K562 (cell line): ENCODE measurements around the gene C4A. TPM values are rescaled to one million over a fixed set of nuclear protein-coding genes. Genes with fewer than 3 reads are reported as not detected.

Experiments used
- ETS2 ChIP-seq: IDR thresholded peaks from 2 replicates; pipeline ENCODE4 v1.6.1; 2016; ENCODE audit warnings: borderline replicate concordance, missing genetic modification characterization, mild to moderate bottlenecking, moderate library complexity, missing compliant biosample characterization; ENCODE audit not compliant: poor library complexity, severe bottlenecking
- HNRNPH1 ChIP-seq: fragments of 200-400 bp; formaldehyde crosslinking; optimal IDR thresholded peaks from 2 replicates; pipeline ENCODE3; 2017; ENCODE audit warnings: low read depth, mild to moderate bottlenecking, low read length, moderate library complexity
- MAFG ChIP-seq: fragments of 450-650 bp; conservative IDR thresholded peaks from 2 replicates; pipeline ENCODE4 v1.6.1; 2016; ENCODE audit warnings: missing genetic modification characterization, missing compliant biosample characterization
- PCBP2 ChIP-seq: fragments of 200-400 bp; formaldehyde crosslinking; IDR thresholded peaks from 2 replicates; pipeline ENCODE4 v1.6.1; 2018; ENCODE audit warnings: low read length, low read depth, mild to moderate bottlenecking, moderate library complexity; ENCODE audit not compliant: poor library complexity, severe bottlenecking
- PHB ChIP-seq: fragments of 250-450 bp; sonication (Bioruptor Pico); IDR thresholded peaks from 2 replicates; pipeline ENCODE4 v1.5.0; 2021
- POU5F1 ChIP-seq: fragments of 150-350 bp; IDR thresholded peaks from 2 replicates; pipeline ENCODE4 v1.6.1; 2014; ENCODE audit warnings: borderline replicate concordance, low read length, low read depth, mild to moderate bottlenecking; ENCODE audit not compliant: partially characterized antibody
- TARDBP ChIP-seq: fragments of 450-650 bp; IDR thresholded peaks from 2 replicates; pipeline ENCODE4 v1.6.1; 2016
- ZFX ChIP-seq: sonication (generic); formaldehyde crosslinking; IDR thresholded peaks from 2 replicates; pipeline ENCODE4 v1.8.0; 2022; ENCODE audit warnings: mild to moderate bottlenecking, missing genetic modification reagents, moderate library complexity
- ZNF143 ChIP-seq: sonication (generic); formaldehyde crosslinking; IDR thresholded peaks from 2 replicates; pipeline ENCODE4 v1.9.0; 2022; ENCODE audit warnings: mild to moderate bottlenecking, missing genetic modification reagents
- ZNF175 ChIP-seq: fragments of 200-800 bp; sonication (Bioruptor generic); IDR thresholded peaks from 2 replicates; pipeline ENCODE4 v1.6.1; 2016; ENCODE audit warnings: low read depth, mild to moderate bottlenecking, missing genetic modification characterization, missing compliant biosample characterization
- ZNF589 ChIP-seq: fragments of 200-800 bp; sonication (Bioruptor generic); IDR thresholded peaks from 2 replicates; pipeline ENCODE4 v1.6.1; 2016; ENCODE audit warnings: low read depth, missing genetic modification characterization, missing compliant biosample characterization
- polyA plus RNA-seq, 8 experiments: library from polyadenylated mRNA; depleted of rRNA in 4 of 8; stranded (reverse) in 5 of 8; unstranded in 3 of 8; fragments of >200 nt; fragmentation: Nextera tagmentation in 2 of 8; fragmentation: Illumina TruSeq in 1 of 8; extraction: Ambion mirVana in 2 of 8; extraction: Trizol in 1 of 8; gene quantifications; 2 replicates each; pipeline versions ENCODE4 v1.2.1 to v1.2.3, GENCODE V29; 2011 to 2014; ENCODE audit warnings: inconsistent platforms in 1 of 8, missing spikeins in 1 of 8
- total RNA-seq, 7 experiments: library from RNA; depleted of rRNA in 6 of 7; stranded (reverse); fragments of >200 nt in 6 of 7; fragmentation: Illumina TruSeq in 2 of 7; extraction: Trizol in 2 of 7; gene quantifications; 2 replicates each; pipeline versions ENCODE4 v1.2.1 to v1.2.3, GENCODE V29; 2011 to 2021; ENCODE audit warnings: low replicate concordance in 1 of 7
- TF ChIP-seq, protein P1 (sequence below): fragments of 450-650 bp; IDR thresholded peaks from 2 replicates; pipeline ENCODE4 v1.6.1; 2016; ENCODE audit warnings: mild to moderate bottlenecking, moderate library complexity
- TF ChIP-seq, protein P2 (sequence below): sonication (generic); formaldehyde crosslinking; IDR thresholded peaks from 2 replicates; pipeline ENCODE4 v1.8.1; 2022; ENCODE audit warnings: missing genetic modification reagents

Gene C4A
- total and polyA plus RNA-seq, 9 of the 15 experiments (the other 6 are each of a cell fraction or from before 2014, with no cell fraction given), result 0.27 to 7.6 (median 5.0) TPM

DNA sequence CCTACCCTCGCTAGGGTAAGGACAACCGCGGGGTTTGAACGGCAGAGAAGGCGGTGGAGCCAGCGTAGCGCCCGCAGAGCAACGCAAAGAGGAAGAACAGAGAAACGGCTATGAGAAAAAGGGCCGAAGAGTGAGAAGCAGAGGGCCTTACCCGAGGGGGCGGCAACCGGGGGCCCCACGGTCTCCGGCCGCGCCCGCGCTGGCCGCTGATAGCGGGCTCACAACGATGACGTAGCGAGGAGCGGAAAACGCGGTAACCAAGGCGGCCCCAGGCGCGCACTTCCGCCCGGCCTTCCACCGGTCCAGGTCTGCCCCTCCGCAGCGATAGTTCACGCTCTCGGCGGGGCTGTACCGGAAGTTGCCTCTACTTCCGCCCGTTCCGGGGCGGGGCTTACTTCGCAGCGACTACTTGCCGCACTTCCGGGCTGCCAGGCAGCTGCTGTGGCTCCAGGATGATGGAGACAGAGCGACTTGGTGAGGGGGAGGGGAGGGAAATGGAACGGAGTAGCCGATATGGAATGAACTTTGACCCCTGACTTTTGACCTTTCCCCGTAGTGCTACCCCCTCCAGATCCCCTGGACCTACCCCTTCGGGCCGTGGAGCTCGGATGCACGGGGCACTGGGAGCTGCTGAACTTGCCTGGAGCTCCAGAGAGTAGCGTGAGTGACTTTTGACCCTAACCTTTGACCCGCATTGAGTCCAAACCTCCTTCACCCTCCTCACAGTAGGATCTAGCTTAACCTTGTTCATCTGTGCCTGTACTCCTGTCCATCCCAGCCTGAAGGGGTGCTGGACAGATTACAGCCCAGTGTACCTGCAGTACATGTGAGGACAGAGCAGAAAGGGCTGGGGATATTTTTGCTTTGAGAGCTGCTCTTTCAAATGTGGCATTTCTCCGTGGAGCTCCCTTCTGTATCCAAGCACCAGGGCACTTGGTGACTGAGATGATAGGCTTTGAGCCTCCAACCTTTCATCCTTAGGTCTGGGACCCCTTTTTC lies 22.8 kb upstream of the C4A start, which contains the start of the genes NELFE and SKIC2 (continued):
- TF ChIP-seq, protein P1, sequence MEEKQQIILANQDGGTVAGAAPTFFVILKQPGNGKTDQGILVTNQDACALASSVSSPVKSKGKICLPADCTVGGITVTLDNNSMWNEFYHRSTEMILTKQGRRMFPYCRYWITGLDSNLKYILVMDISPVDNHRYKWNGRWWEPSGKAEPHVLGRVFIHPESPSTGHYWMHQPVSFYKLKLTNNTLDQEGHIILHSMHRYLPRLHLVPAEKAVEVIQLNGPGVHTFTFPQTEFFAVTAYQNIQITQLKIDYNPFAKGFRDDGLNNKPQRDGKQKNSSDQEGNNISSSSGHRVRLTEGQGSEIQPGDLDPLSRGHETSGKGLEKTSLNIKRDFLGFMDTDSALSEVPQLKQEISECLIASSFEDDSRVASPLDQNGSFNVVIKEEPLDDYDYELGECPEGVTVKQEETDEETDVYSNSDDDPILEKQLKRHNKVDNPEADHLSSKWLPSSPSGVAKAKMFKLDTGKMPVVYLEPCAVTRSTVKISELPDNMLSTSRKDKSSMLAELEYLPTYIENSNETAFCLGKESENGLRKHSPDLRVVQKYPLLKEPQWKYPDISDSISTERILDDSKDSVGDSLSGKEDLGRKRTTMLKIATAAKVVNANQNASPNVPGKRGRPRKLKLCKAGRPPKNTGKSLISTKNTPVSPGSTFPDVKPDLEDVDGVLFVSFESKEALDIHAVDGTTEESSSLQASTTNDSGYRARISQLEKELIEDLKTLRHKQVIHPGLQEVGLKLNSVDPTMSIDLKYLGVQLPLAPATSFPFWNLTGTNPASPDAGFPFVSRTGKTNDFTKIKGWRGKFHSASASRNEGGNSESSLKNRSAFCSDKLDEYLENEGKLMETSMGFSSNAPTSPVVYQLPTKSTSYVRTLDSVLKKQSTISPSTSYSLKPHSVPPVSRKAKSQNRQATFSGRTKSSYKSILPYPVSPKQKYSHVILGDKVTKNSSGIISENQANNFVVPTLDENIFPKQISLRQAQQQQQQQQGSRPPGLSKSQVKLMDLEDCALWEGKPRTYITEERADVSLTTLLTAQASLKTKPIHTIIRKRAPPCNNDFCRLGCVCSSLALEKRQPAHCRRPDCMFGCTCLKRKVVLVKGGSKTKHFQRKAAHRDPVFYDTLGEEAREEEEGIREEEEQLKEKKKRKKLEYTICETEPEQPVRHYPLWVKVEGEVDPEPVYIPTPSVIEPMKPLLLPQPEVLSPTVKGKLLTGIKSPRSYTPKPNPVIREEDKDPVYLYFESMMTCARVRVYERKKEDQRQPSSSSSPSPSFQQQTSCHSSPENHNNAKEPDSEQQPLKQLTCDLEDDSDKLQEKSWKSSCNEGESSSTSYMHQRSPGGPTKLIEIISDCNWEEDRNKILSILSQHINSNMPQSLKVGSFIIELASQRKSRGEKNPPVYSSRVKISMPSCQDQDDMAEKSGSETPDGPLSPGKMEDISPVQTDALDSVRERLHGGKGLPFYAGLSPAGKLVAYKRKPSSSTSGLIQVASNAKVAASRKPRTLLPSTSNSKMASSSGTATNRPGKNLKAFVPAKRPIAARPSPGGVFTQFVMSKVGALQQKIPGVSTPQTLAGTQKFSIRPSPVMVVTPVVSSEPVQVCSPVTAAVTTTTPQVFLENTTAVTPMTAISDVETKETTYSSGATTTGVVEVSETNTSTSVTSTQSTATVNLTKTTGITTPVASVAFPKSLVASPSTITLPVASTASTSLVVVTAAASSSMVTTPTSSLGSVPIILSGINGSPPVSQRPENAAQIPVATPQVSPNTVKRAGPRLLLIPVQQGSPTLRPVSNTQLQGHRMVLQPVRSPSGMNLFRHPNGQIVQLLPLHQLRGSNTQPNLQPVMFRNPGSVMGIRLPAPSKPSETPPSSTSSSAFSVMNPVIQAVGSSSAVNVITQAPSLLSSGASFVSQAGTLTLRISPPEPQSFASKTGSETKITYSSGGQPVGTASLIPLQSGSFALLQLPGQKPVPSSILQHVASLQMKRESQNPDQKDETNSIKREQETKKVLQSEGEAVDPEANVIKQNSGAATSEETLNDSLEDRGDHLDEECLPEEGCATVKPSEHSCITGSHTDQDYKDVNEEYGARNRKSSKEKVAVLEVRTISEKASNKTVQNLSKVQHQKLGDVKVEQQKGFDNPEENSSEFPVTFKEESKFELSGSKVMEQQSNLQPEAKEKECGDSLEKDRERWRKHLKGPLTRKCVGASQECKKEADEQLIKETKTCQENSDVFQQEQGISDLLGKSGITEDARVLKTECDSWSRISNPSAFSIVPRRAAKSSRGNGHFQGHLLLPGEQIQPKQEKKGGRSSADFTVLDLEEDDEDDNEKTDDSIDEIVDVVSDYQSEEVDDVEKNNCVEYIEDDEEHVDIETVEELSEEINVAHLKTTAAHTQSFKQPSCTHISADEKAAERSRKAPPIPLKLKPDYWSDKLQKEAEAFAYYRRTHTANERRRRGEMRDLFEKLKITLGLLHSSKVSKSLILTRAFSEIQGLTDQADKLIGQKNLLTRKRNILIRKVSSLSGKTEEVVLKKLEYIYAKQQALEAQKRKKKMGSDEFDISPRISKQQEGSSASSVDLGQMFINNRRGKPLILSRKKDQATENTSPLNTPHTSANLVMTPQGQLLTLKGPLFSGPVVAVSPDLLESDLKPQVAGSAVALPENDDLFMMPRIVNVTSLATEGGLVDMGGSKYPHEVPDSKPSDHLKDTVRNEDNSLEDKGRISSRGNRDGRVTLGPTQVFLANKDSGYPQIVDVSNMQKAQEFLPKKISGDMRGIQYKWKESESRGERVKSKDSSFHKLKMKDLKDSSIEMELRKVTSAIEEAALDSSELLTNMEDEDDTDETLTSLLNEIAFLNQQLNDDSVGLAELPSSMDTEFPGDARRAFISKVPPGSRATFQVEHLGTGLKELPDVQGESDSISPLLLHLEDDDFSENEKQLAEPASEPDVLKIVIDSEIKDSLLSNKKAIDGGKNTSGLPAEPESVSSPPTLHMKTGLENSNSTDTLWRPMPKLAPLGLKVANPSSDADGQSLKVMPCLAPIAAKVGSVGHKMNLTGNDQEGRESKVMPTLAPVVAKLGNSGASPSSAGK, result no peak; the same call in 1 of the 2 replicates
- TF ChIP-seq ZNF589, result no peak; the same call in 1 of the 2 replicates
- peak; percentile 97 for TF ChIP-seq ZNF175 (CRISPR knock-in tag)
- peak; percentile 34; the same call in 1 of the 2 replicates for TF ChIP-seq ZNF143
- no peak for TF ChIP-seq TARDBP
- TF ChIP-seq, protein P2, sequence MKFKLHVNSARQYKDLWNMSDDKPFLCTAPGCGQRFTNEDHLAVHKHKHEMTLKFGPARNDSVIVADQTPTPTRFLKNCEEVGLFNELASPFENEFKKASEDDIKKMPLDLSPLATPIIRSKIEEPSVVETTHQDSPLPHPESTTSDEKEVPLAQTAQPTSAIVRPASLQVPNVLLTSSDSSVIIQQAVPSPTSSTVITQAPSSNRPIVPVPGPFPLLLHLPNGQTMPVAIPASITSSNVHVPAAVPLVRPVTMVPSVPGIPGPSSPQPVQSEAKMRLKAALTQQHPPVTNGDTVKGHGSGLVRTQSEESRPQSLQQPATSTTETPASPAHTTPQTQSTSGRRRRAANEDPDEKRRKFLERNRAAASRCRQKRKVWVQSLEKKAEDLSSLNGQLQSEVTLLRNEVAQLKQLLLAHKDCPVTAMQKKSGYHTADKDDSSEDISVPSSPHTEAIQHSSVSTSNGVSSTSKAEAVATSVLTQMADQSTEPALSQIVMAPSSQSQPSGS (CRISPR knock-in tag), result no peak
- TF ChIP-seq PHB (CRISPR knock-in tag), result peak; percentile 62; the same call in 1 of the 2 replicates
- no peak for TF ChIP-seq HNRNPH1
- no peak for TF ChIP-seq ETS2
- peak; percentile 85 for TF ChIP-seq ZFX (CRISPR knock-in tag)
- TF ChIP-seq POU5F1, result peak; percentile 96
- TF ChIP-seq MAFG, result no peak
- TF ChIP-seq PCBP2, result no peak
